ENCODE measurements around the gene PDE1A. TPM values are rescaled to one million over a fixed set of nuclear protein-coding genes. Genes with fewer than 3 reads are reported as not detected.
A peak's percentile ranks its signal among the peaks of the same experiment; 100 is the strongest.

The PDE1A gene
- total RNA-seq, 1 experiment from 2014 or later, result not detected

- no peak for DNase-seq (ENCODE audit: low read depth, low spot score)
- in situ Hi-C loops (cut with HindIII; ENCODE audit: low pct_unique_long_range_greater_than_20kb, low sequenced_read_pairs), result no loop called here
Observed at GRCh38 chr2:182368446-182368845, 58.4 kb downstream of the PDE1A start.

GRCh38 chr2:182367401-182367800 is 59.4 kb downstream of the PDE1A start:
- in situ Hi-C loops (cut with HindIII; ENCODE audit: low pct_unique_long_range_greater_than_20kb, low sequenced_read_pairs), result no loop called here
- DNase-seq (ENCODE audit: low read depth, low spot score), result no peak

- in situ Hi-C loops (cut with HindIII; ENCODE audit: low pct_unique_long_range_greater_than_20kb, low sequenced_read_pairs), result no loop called here
- no peak for DNase-seq (ENCODE audit: low read depth, low spot score)
Observed at GRCh38 chr2:182366628-182367027, 60.2 kb downstream of the PDE1A start.

GRCh38 chr2:182365855-182366254 is 61.0 kb downstream of the PDE1A start:
- in situ Hi-C loops (cut with HindIII; ENCODE audit: low pct_unique_long_range_greater_than_20kb, low sequenced_read_pairs), result no loop called here
- no peak for DNase-seq (ENCODE audit: low read depth, low spot score)

GRCh38 chr2:182361477-182361876 is 65.4 kb downstream of the PDE1A start:
- DNase-seq (ENCODE audit: low read depth, low spot score), result no peak
- in situ Hi-C loops (cut with HindIII; ENCODE audit: low pct_unique_long_range_greater_than_20kb, low sequenced_read_pairs), result no loop called here

GRCh38 chr2:182360663-182361260 is 66.1 kb downstream of the PDE1A start:
- DNase-seq (ENCODE audit: low read depth, low spot score), result no peak
- in situ Hi-C loops (cut with HindIII; ENCODE audit: low pct_unique_long_range_greater_than_20kb, low sequenced_read_pairs), result no loop called here

GRCh38 chr2:182359990-182360662 is 66.7 kb downstream of the PDE1A start:
- no peak for DNase-seq (ENCODE audit: low read depth, low spot score)

GRCh38 chr2:182359027-182359989 is 67.5 kb downstream of the PDE1A start:
- DNase-seq (ENCODE audit: low read depth, low spot score), result peak; percentile 5
- in situ Hi-C loops (cut with HindIII; ENCODE audit: low pct_unique_long_range_greater_than_20kb, low sequenced_read_pairs), result no loop called here

More at GRCh38 chr2:182359990-182360662, 66.7 kb downstream of the PDE1A start:
- in situ Hi-C loops (cut with HindIII; ENCODE audit: low pct_unique_long_range_greater_than_20kb, low sequenced_read_pairs), result no loop called here

GRCh38 chr2:182358601-182359000 is 68.2 kb downstream of the PDE1A start:
- DNase-seq (ENCODE audit: low read depth, low spot score), result no peak

GRCh38 chr2:182355815-182356214 is 71.0 kb downstream of the PDE1A start:
- DNase-seq (ENCODE audit: low read depth, low spot score), result no peak
- in situ Hi-C loops (cut with HindIII; ENCODE audit: low pct_unique_long_range_greater_than_20kb, low sequenced_read_pairs), result no loop called here

More at GRCh38 chr2:182358601-182359000, 68.2 kb downstream of the PDE1A start:
- in situ Hi-C loops (cut with HindIII; ENCODE audit: low pct_unique_long_range_greater_than_20kb, low sequenced_read_pairs), result no loop called here

- in situ Hi-C loops (cut with HindIII; ENCODE audit: low pct_unique_long_range_greater_than_20kb, low sequenced_read_pairs), result no loop called here
- no peak for DNase-seq (ENCODE audit: low read depth, low spot score)
Observed at GRCh38 chr2:182351427-182351826, 75.4 kb downstream of the PDE1A start.

GRCh38 chr2:182349268-182349667 is 77.6 kb downstream of the PDE1A start:
- in situ Hi-C loops (cut with HindIII; ENCODE audit: low pct_unique_long_range_greater_than_20kb, low sequenced_read_pairs), result no loop called here
- DNase-seq (ENCODE audit: low read depth, low spot score), result no peak

- no peak for DNase-seq (ENCODE audit: low read depth, low spot score)
- in situ Hi-C loops (cut with HindIII; ENCODE audit: low pct_unique_long_range_greater_than_20kb, low sequenced_read_pairs), result no loop called here
Observed at GRCh38 chr2:182345384-182345783, 81.5 kb downstream of the PDE1A start.

GRCh38 chr2:182330451-182331305 is 96.2 kb downstream of the PDE1A start:
- no peak for DNase-seq (ENCODE audit: low read depth, low spot score)
- in situ Hi-C loops (cut with HindIII; ENCODE audit: low pct_unique_long_range_greater_than_20kb, low sequenced_read_pairs), result no loop called here

- DNase-seq (ENCODE audit: low read depth, low spot score), result no peak
- in situ Hi-C loops (cut with HindIII; ENCODE audit: low pct_unique_long_range_greater_than_20kb, low sequenced_read_pairs), result no loop called here
Observed at GRCh38 chr2:182324665-182325064, 102.2 kb downstream of the PDE1A start.

GRCh38 chr2:182321096-182321495 is 105.7 kb downstream of the PDE1A start:
- in situ Hi-C loops (cut with HindIII; ENCODE audit: low pct_unique_long_range_greater_than_20kb, low sequenced_read_pairs), result no loop called here
- DNase-seq (ENCODE audit: low read depth, low spot score), result no peak

Measured in SK-MEL-5 (cell line).